HepG2 (cell line): ENCODE results near the gene OS9. TPM values are rescaled to one million over a fixed set of nuclear protein-coding genes. Genes with fewer than 3 reads are reported as not detected.

Source experiments
- ARHGAP35 ChIP-seq: sonication (generic); formaldehyde crosslinking; IDR thresholded peaks from 2 replicates; pipeline ENCODE4 v1.9.0; 2022; ENCODE audit warnings: mild to moderate bottlenecking, inconsistent platforms, moderate library complexity, missing genetic modification reagents, borderline replicate concordance
- CBFB ChIP-seq: sonication (generic); formaldehyde crosslinking; IDR thresholded peaks from 2 replicates; pipeline ENCODE4 v1.4.0; 2020; ENCODE audit warnings: missing genetic modification reagents
- HNRNPH1 ChIP-seq: fragments of 200-400 bp; formaldehyde crosslinking; optimal IDR thresholded peaks from 2 replicates; pipeline ENCODE3; 2017; ENCODE audit warnings: mild to moderate bottlenecking, low read depth, low read length
- HOXA5 ChIP-seq: sonication (generic); formaldehyde crosslinking; IDR thresholded peaks from 2 replicates; pipeline ENCODE4 v1.4.0; 2020; ENCODE audit warnings: missing genetic modification reagents
- KLF11 ChIP-seq: IDR thresholded peaks from 2 replicates; pipeline ENCODE4 v1.6.1; 2016; ENCODE audit warnings: missing compliant biosample characterization
- MAFG ChIP-seq: sonication (generic); formaldehyde crosslinking; IDR thresholded peaks from 2 replicates; pipeline ENCODE4 v1.5.1; 2020; ENCODE audit warnings: mild to moderate bottlenecking, missing genetic modification reagents
- MATR3 ChIP-seq: sonication (generic); formaldehyde crosslinking; IDR thresholded peaks from 2 replicates; pipeline ENCODE4 v1.4.0; 2020; ENCODE audit warnings: missing genetic modification reagents
- MXD4 ChIP-seq: IDR thresholded peaks from 2 replicates; pipeline ENCODE4 v1.6.1; 2016; ENCODE audit warnings: mild to moderate bottlenecking, missing biosample characterization, missing genetic modification reagents
- RBAK ChIP-seq: sonication (generic); formaldehyde crosslinking; IDR thresholded peaks from 2 replicates; pipeline ENCODE4 v1.5.1; 2020; ENCODE audit warnings: mild to moderate bottlenecking, missing genetic modification reagents
- SIN3B ChIP-seq: fragments of 150-350 bp; IDR thresholded peaks from 2 replicates; pipeline ENCODE4 v1.6.1; 2014; ENCODE audit warnings: low read length
- SKI ChIP-seq: fragments of 450-650 bp; IDR thresholded peaks from one replicate; pipeline ENCODE4 v1.6.1; 2018; ENCODE audit warnings: mild to moderate bottlenecking; ENCODE audit not compliant: partially characterized antibody
- SNAI1 ChIP-seq: sonication (generic); formaldehyde crosslinking; IDR thresholded peaks from 2 replicates; pipeline ENCODE4 v1.5.0; 2020; ENCODE audit warnings: mild to moderate bottlenecking, missing genetic modification reagents, borderline replicate concordance
- SP2 ChIP-seq: sonication (generic); formaldehyde crosslinking; IDR thresholded peaks from 2 replicates; pipeline ENCODE4 v1.5.1; 2020; ENCODE audit warnings: mild to moderate bottlenecking, missing genetic modification reagents
- TOPORS ChIP-seq: sonication (generic); formaldehyde crosslinking; IDR thresholded peaks from 2 replicates; pipeline ENCODE4 v1.8.0; 2023; ENCODE audit warnings: mild to moderate bottlenecking, missing genetic modification reagents
- ZNF230 ChIP-seq: sonication (generic); formaldehyde crosslinking; IDR thresholded peaks from 2 replicates; pipeline ENCODE4 v1.4.0; 2020; ENCODE audit warnings: mild to moderate bottlenecking, missing genetic modification reagents
- ZNF251 ChIP-seq: sonication (generic); formaldehyde crosslinking; IDR thresholded peaks from 2 replicates; pipeline ENCODE4 v1.9.0; 2021; ENCODE audit warnings: mild to moderate bottlenecking, missing genetic modification reagents
- ZNF329 ChIP-seq: sonication (generic); formaldehyde crosslinking; IDR thresholded peaks from 2 replicates; pipeline ENCODE4 v1.9.0; 2021; ENCODE audit warnings: low read depth, mild to moderate bottlenecking, missing genetic modification reagents
- ZNF335 ChIP-seq: sonication (generic); formaldehyde crosslinking; IDR thresholded peaks from 2 replicates; pipeline ENCODE4 v1.4.0; 2020; ENCODE audit warnings: missing genetic modification reagents
- ZNF570 ChIP-seq: sonication (generic); formaldehyde crosslinking; IDR thresholded peaks from 2 replicates; pipeline ENCODE4 v1.4.0; 2020; ENCODE audit warnings: mild to moderate bottlenecking, missing genetic modification reagents, borderline replicate concordance
- ZNF607 ChIP-seq: sonication (generic); formaldehyde crosslinking; IDR thresholded peaks from 2 replicates; pipeline ENCODE4 v1.5.1; 2020; ENCODE audit warnings: missing genetic modification reagents, mild to moderate bottlenecking, borderline replicate concordance
- polyA plus RNA-seq, 8 experiments: library from polyadenylated mRNA; depleted of rRNA in 3 of 8; stranded (reverse) in 7 of 8; unstranded in 1 of 8; fragments of >200 nt; fragmentation: Illumina TruSeq in 4 of 8; extraction: Trizol in 4 of 8; gene quantifications; 2 replicates each; pipeline versions ENCODE4 v1.2.1 to v1.2.3, GENCODE V29; 2011 to 2016; ENCODE audit warnings: low read depth in 4 of 8, missing spikeins in 1 of 8, mixed read lengths in 1 of 8; ENCODE audit not compliant: insufficient read depth in 1 of 8
- total RNA-seq, 5 experiments: library from RNA; depleted of rRNA; stranded (reverse); fragments of >200 nt; fragmentation: Illumina TruSeq; extraction: Trizol; gene quantifications; 2 replicates each; pipeline ENCODE4 v1.2.3, GENCODE V29; 2016; ENCODE audit warnings: low read depth in 1 of 5
- TF ChIP-seq, protein P1 (sequence below): IDR thresholded peaks from 2 replicates; pipeline ENCODE4 v1.6.1; 2012; ENCODE audit warnings: inconsistent platforms
- TF ChIP-seq, protein P2 (sequence below): sonication (generic); formaldehyde crosslinking; IDR thresholded peaks from 2 replicates; pipeline ENCODE4 v1.8.1; 2023; ENCODE audit warnings: mild to moderate bottlenecking, missing genetic modification reagents, borderline replicate concordance
- TF ChIP-seq, protein P3 (sequence below): sonication (generic); formaldehyde crosslinking; IDR thresholded peaks from 2 replicates; pipeline ENCODE4 v1.5.0; 2020; ENCODE audit warnings: mild to moderate bottlenecking, missing genetic modification reagents, borderline replicate concordance
- TF ChIP-seq, protein P4 (sequence below): sonication (generic); formaldehyde crosslinking; IDR thresholded peaks from 2 replicates; pipeline ENCODE4 v1.8.0; 2023; ENCODE audit warnings: mild to moderate bottlenecking, missing genetic modification reagents
- TF ChIP-seq, protein P5 (sequence below): sonication (generic); formaldehyde crosslinking; IDR thresholded peaks from 2 replicates; pipeline ENCODE4 v1.9.0; 2022; ENCODE audit warnings: missing genetic modification reagents, mild to moderate bottlenecking, borderline replicate concordance

The OS9 gene
- total and polyA plus RNA-seq, 2 of the 13 experiments (the other 11 are each of a cell fraction or from before 2014, with no cell fraction given) = 156 to 206 TPM

DNA sequence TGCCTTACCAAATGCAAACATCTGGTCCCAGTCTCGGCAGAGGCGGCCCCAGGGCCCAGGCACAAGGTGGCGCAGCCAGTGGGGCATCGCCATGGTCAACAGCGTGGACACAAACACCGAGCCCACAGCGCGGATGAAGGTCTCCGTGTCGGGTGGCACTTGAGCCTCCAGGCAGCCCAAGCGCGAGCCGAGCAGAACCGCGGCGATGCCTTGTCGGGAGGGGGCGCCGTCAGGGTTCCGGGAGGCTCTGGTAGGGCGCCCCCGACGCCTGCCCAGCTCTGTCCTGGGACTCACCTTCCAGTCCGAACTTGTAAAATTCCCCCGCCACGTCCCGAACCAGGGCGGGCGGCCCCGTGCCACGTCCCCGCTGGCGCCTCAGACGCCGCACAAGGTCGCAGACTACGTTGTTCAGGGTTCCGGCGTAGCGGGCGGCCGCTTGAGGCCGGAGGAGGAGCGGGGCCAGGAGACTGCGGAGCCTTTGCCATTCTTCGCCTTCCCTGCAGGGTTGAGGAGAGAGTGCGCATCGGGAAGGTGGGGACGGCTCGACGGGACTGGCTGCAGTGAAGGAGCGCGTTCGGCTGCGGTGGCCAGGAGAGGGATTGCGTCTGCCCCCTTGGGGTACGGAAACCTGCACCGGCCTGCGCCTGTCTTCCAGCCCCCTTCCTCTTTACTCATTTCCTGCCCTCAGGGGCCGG lies 71.2 kb downstream of the OS9 start (continued):
- TF ChIP-seq KLF11 (no peak), MXD4 (CRISPR knock-in tag) (no peak), CBFB (no peak), ZNF607 (no peak), ARHGAP35 (no peak), ZNF570 (CRISPR knock-in tag) (no peak), ZNF335 (CRISPR knock-in tag) (no peak), ZNF251 (no peak), MATR3 (CRISPR knock-in tag) (no peak), SP2 (CRISPR knock-in tag) (no peak), ZNF329 (CRISPR knock-in tag) (no peak), MAFG (no peak), TOPORS (no peak), RBAK (CRISPR knock-in tag) (no peak), SKI (no peak), HNRNPH1 (no peak), ZNF230 (CRISPR knock-in tag) (peak; percentile 58; the same call in 1 of the 2 replicates), SIN3B (no peak), SNAI1 (CRISPR knock-in tag) (no peak), HOXA5 (CRISPR knock-in tag) (peak; percentile 64; the same call in 1 of the 2 replicates)
- TF ChIP-seq, protein P1, sequence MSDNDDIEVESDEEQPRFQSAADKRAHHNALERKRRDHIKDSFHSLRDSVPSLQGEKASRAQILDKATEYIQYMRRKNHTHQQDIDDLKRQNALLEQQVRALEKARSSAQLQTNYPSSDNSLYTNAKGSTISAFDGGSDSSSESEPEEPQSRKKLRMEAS = no peak; the same call in 1 of the 2 replicates
- TF ChIP-seq, protein P2, sequence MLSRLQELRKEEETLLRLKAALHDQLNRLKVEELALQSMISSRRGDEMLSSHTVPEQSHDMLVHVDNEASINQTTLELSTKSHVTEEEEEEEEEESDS (CRISPR knock-in tag) = no peak
- TF ChIP-seq, protein P3, sequence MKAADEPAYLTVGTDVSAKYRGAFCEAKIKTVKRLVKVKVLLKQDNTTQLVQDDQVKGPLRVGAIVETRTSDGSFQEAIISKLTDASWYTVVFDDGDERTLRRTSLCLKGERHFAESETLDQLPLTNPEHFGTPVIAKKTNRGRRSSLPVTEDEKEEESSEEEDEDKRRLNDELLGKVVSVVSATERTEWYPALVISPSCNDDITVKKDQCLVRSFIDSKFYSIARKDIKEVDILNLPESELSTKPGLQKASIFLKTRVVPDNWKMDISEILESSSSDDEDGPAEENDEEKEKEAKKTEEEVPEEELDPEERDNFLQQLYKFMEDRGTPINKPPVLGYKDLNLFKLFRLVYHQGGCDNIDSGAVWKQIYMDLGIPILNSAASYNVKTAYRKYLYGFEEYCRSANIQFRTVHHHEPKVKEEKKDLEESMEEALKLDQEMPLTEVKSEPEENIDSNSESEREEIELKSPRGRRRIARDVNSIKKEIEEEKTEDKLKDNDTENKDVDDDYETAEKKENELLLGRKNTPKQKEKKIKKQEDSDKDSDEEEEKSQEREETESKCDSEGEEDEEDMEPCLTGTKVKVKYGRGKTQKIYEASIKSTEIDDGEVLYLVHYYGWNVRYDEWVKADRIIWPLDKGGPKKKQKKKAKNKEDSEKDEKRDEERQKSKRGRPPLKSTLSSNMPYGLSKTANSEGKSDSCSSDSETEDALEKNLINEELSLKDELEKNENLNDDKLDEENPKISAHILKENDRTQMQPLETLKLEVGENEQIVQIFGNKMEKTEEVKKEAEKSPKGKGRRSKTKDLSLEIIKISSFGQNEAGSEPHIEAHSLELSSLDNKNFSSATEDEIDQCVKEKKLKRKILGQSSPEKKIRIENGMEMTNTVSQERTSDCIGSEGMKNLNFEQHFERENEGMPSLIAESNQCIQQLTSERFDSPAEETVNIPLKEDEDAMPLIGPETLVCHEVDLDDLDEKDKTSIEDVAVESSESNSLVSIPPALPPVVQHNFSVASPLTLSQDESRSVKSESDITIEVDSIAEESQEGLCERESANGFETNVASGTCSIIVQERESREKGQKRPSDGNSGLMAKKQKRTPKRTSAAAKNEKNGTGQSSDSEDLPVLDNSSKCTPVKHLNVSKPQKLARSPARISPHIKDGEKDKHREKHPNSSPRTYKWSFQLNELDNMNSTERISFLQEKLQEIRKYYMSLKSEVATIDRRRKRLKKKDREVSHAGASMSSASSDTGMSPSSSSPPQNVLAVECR (CRISPR knock-in tag) = peak; percentile 40; the same call in 1 of the 2 replicates
- TF ChIP-seq, protein P4, sequence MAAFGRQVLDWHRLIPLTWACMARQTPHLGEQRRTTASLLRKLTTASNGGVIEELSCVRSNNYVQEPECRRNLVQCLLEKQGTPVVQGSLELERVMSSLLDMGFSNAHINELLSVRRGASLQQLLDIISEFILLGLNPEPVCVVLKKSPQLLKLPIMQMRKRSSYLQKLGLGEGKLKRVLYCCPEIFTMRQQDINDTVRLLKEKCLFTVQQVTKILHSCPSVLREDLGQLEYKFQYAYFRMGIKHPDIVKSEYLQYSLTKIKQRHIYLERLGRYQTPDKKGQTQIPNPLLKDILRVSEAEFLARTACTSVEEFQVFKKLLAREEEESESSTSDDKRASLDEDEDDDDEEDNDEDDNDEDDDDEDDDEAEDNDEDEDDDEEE (CRISPR knock-in tag) = no peak
- TF ChIP-seq, protein P5, sequence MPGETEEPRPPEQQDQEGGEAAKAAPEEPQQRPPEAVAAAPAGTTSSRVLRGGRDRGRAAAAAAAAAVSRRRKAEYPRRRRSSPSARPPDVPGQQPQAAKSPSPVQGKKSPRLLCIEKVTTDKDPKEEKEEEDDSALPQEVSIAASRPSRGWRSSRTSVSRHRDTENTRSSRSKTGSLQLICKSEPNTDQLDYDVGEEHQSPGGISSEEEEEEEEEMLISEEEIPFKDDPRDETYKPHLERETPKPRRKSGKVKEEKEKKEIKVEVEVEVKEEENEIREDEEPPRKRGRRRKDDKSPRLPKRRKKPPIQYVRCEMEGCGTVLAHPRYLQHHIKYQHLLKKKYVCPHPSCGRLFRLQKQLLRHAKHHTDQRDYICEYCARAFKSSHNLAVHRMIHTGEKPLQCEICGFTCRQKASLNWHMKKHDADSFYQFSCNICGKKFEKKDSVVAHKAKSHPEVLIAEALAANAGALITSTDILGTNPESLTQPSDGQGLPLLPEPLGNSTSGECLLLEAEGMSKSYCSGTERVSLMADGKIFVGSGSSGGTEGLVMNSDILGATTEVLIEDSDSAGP = peak; percentile 86; the same call in 1 of the 2 replicates
